IMR-90 (cell line): ENCODE measurements around the gene TMEM131. TPM values are rescaled to one million over a fixed set of nuclear protein-coding genes. Genes with fewer than 3 reads are reported as not detected.

ENCODE experiments used
- ATAC-seq: fragments of 200-7000 bp; cut with Tn5 transposase; 2 replicates; pipeline ENCODE4 v1.9.1; 2020; ENCODE audit warnings: low read depth, mild to moderate bottlenecking, moderate library complexity
- BruUV-seq: library from RNA; stranded (reverse); fragments of 400-500 nt; replicated peaks from 2 replicates; lab custom pipeline; 2021; lab: Mats Ljungman, UMichigan
- CTCF ChIA-PET: fragments of 300-600 bp; formaldehyde crosslinking; extraction: SDS; loops from one replicate; lab custom pipeline; 2021; ENCODE audit warnings: antibody characterized with exemption; lab: Yijun Ruan, JAX
- POLR2A ChIA-PET: fragments of 300-600 bp; sonication (Branson Sonifier 250); formaldehyde crosslinking; loops from one replicate; lab custom pipeline; 2022; ENCODE audit warnings: antibody characterized with exemption; ENCODE audit not compliant: unreplicated experiment; lab: Charles Lee
- DNase-seq: peaks from one replicate; pipeline ENCODE4 v3.0.0; 2013
- H2AFZ ChIP-seq: replicated peaks from 2 replicates; pipeline ENCODE3; 2013; ENCODE audit warnings: low read length, mild to moderate bottlenecking; ENCODE audit not compliant: poor library complexity
- H2AK5ac ChIP-seq: 2 replicates; pipeline ENCODE4 v1.6.1; 2013; ENCODE audit warnings: low read depth, low read length, inconsistent platforms
- H2AK9ac ChIP-seq: replicated peaks from 2 replicates; pipeline ENCODE3; 2013; ENCODE audit warnings: mild to moderate bottlenecking, low read depth, low read length, moderate library complexity; ENCODE audit not compliant: poor library complexity
- H2BK120ac ChIP-seq: 2 replicates; pipeline ENCODE4 v1.6.1; 2013; ENCODE audit warnings: low read depth, low read length, inconsistent platforms
- H2BK15ac ChIP-seq: 3 replicates; pipeline ENCODE4 v1.6.1; 2013; ENCODE audit warnings: low read depth, low read length, inconsistent platforms
- H2BK20ac ChIP-seq: 2 replicates; pipeline ENCODE4 v1.6.1; 2013; ENCODE audit warnings: low read depth, mild to moderate bottlenecking, inconsistent platforms, low read length, moderate library complexity
- H2BK5ac ChIP-seq: 2 replicates; pipeline ENCODE4 v1.6.1; 2013; ENCODE audit warnings: mild to moderate bottlenecking, low read depth, low read length, inconsistent platforms; ENCODE audit not compliant: poor library complexity, severe bottlenecking
- H3K14ac ChIP-seq: replicated peaks from 2 replicates; pipeline ENCODE4 v1.6.1; 2013; ENCODE audit warnings: low read depth, low read length, inconsistent platforms
- H3K18ac ChIP-seq: 2 replicates; pipeline ENCODE4 v1.6.1; 2013; ENCODE audit warnings: low read depth, low read length, control low read depth
- H3K23ac ChIP-seq: 2 replicates; pipeline ENCODE4 v1.6.1; 2013; ENCODE audit warnings: low read depth, low read length, inconsistent platforms
- H3K27ac ChIP-seq: 2 replicates; pipeline ENCODE4 v1.5.1; 2013; ENCODE audit warnings: mild to moderate bottlenecking, control low read depth, low read length; ENCODE audit not compliant: insufficient read depth
- H3K27me3 ChIP-seq: 2 replicates; pipeline ENCODE4 v1.6.1; 2013; ENCODE audit warnings: low read length; ENCODE audit not compliant: control insufficient read depth, insufficient read depth
- H3K36me3 ChIP-seq: 2 replicates; pipeline ENCODE4 v1.6.1; 2013; ENCODE audit warnings: low read length, mixed read lengths; ENCODE audit not compliant: control insufficient read depth, insufficient read depth
- H3K4ac ChIP-seq: 2 replicates; pipeline ENCODE4 v1.6.1; 2013; ENCODE audit warnings: low read depth, low read length, inconsistent platforms
- H3K4me1 ChIP-seq: 2 replicates; pipeline ENCODE4 v1.6.1; 2013; ENCODE audit warnings: low read length, mixed read lengths; ENCODE audit not compliant: control insufficient read depth, insufficient read depth
- H3K4me2 ChIP-seq: 2 replicates; pipeline ENCODE4 v1.6.1; 2013; ENCODE audit warnings: low read depth, mild to moderate bottlenecking, control low read depth, low read length, moderate library complexity
- H3K4me3 ChIP-seq: 2 replicates; pipeline ENCODE4 v1.5.1; 2013; ENCODE audit warnings: low read depth, mild to moderate bottlenecking, control low read depth, low read length, moderate library complexity; ENCODE audit not compliant: insufficient read depth
- H3K56ac ChIP-seq: 2 replicates; pipeline ENCODE4 v1.6.1; 2013; ENCODE audit warnings: low read length, inconsistent platforms; ENCODE audit not compliant: insufficient read depth; ENCODE audit errors: extremely low read depth
- H3K79me1 ChIP-seq, 2 experiments: 2 replicates each; pipeline ENCODE4 v1.6.1; 2013; ENCODE audit warnings: low read length in 2 of 2, inconsistent platforms in 1 of 2, low read depth in 1 of 2
- H3K9ac ChIP-seq: 2 replicates; pipeline ENCODE4 v1.6.1; 2013; ENCODE audit warnings: low read depth, low read length, control low read depth
- H3K9me1 ChIP-seq: 2 replicates; pipeline ENCODE4 v1.6.1; 2013; ENCODE audit warnings: low read length, inconsistent platforms; ENCODE audit not compliant: insufficient read depth
- H3K9me3 ChIP-seq: 2 replicates; pipeline ENCODE4 v1.6.1; 2013; ENCODE audit warnings: low read length; ENCODE audit not compliant: control insufficient read depth, insufficient read depth
- H4K20me1 ChIP-seq: 2 replicates; pipeline ENCODE4 v1.6.1; 2013; ENCODE audit warnings: low read length, inconsistent platforms; ENCODE audit not compliant: insufficient read depth
- H4K5ac ChIP-seq: 2 replicates; pipeline ENCODE4 v1.6.1; 2013; ENCODE audit warnings: mild to moderate bottlenecking, low read depth, low read length, control low read depth
- H4K8ac ChIP-seq, 2 experiments: 2 replicates each; pipeline ENCODE4 v1.6.1; 2013; ENCODE audit warnings: low read depth in 2 of 2, low read length in 2 of 2, control low read depth in 1 of 2, inconsistent platforms in 1 of 2
- H4K91ac ChIP-seq: 2 replicates; pipeline ENCODE4 v1.6.1; 2013; ENCODE audit warnings: low read depth, low read length, inconsistent platforms; ENCODE audit not compliant: insufficient read depth
- BHLHE40 ChIP-seq: fragments of 150-350 bp; IDR thresholded peaks from 2 replicates; pipeline ENCODE4 v1.6.1; 2016; ENCODE audit warnings: mild to moderate bottlenecking, low read depth, low read length
- CEBPB ChIP-seq: IDR thresholded peaks from 2 replicates; pipeline ENCODE4 v1.6.1; 2012; ENCODE audit warnings: low read depth, low read length, improper control_type of control experiment
- CHD1 ChIP-seq: IDR thresholded peaks from 2 replicates; pipeline ENCODE4 v1.6.1; 2012; ENCODE audit warnings: low read depth, low read length, improper control_type of control experiment
- CTCF ChIP-seq: conservative IDR thresholded peaks from 2 replicates; pipeline ENCODE4 v1.5.1; 2012; ENCODE audit warnings: mild to moderate bottlenecking, low read depth, low read length, improper control_type of control experiment
- ELK1 ChIP-seq: fragments of 150-350 bp; IDR thresholded peaks from 2 replicates; pipeline ENCODE4 v1.6.1; 2016; ENCODE audit warnings: low read depth, mild to moderate bottlenecking, low read length, moderate library complexity, borderline replicate concordance
- FOS ChIP-seq: fragments of 150-350 bp; IDR thresholded peaks from 2 replicates; pipeline ENCODE4 v1.6.1; 2016; ENCODE audit warnings: low read depth, low read length
- MAFK ChIP-seq: IDR thresholded peaks from 2 replicates; pipeline ENCODE4 v1.6.1; 2012; ENCODE audit warnings: low read depth, low read length, improper control_type of control experiment
- MAZ ChIP-seq: IDR thresholded peaks from 2 replicates; pipeline ENCODE4 v1.6.1; 2012; ENCODE audit warnings: low read depth, mild to moderate bottlenecking, low read length, improper control_type of control experiment, moderate library complexity, borderline replicate concordance
- MXI1 ChIP-seq: IDR thresholded peaks from 2 replicates; pipeline ENCODE4 v1.6.1; 2012; ENCODE audit warnings: low read depth, mild to moderate bottlenecking, low read length, moderate library complexity, borderline replicate concordance
- NFE2L2 ChIP-seq: fragments of 150-350 bp; IDR thresholded peaks from 2 replicates; pipeline ENCODE4 v1.6.1; 2016; ENCODE audit warnings: low read depth, mild to moderate bottlenecking, low read length
- POLR2A ChIP-seq: IDR thresholded peaks from 2 replicates; pipeline ENCODE4 v1.6.1; 2012; ENCODE audit warnings: mild to moderate bottlenecking, low read depth, low read length
- RAD21 ChIP-seq: IDR thresholded peaks from 2 replicates; pipeline ENCODE4 v1.6.1; 2012; ENCODE audit warnings: low read length, improper control_type of control experiment
- RCOR1 ChIP-seq: IDR thresholded peaks from 2 replicates; pipeline ENCODE4 v1.6.1; 2012; ENCODE audit warnings: mild to moderate bottlenecking, low read length, improper control_type of control experiment; ENCODE audit not compliant: insufficient replicate concordance
- RFX5 ChIP-seq: IDR thresholded peaks from 2 replicates; pipeline ENCODE4 v1.8.0; 2012; ENCODE audit warnings: low read depth, mild to moderate bottlenecking, low read length, moderate library complexity
- SMC3 ChIP-seq: fragments of 150-350 bp; IDR thresholded peaks from 2 replicates; pipeline ENCODE4 v1.6.1; 2016; ENCODE audit warnings: low read depth, mild to moderate bottlenecking, antibody characterized with exemption, low read length, moderate library complexity
- USF2 ChIP-seq: fragments of 150-350 bp; IDR thresholded peaks from 2 replicates; pipeline ENCODE4 v1.6.1; 2017; ENCODE audit warnings: mild to moderate bottlenecking, antibody characterized with exemption, low read length, low read depth
- WGBS, 2 experiments: methylation state at CpG; one replicate each; pipeline versions ENCODE4 v1.1.5 to v1.1.7; 2013; ENCODE audit warnings: missing lambda C conversion rate in 2 of 2; ENCODE audit not compliant: insufficient read length in 1 of 2; ENCODE audit errors: extremely low coverage in 2 of 2; 5-methylcytosine and 5-hydroxymethylcytosine counted together
- dilution Hi-C: fragments of 300-500 bp; cut with HindIII; formaldehyde crosslinking; loops from one replicate; pipeline ENCODE4 v1.14.3; 2018; ENCODE audit warnings: low sequenced_read_pairs; ENCODE audit not compliant: unreplicated experiment
- in situ Hi-C: fragments of 300-500 bp; cut with MboI; formaldehyde crosslinking; loops from 3 replicates; pipeline ENCODE4 v1.14.3; 2019; ENCODE audit warnings: low sequenced_read_pairs, inconsistent platforms, mixed read lengths
- intact Hi-C: fragments of 100-400 bp; cut with micrococcal nuclease; formaldehyde crosslinking; loops from 2 replicates; pipeline ENCODE4 v1.10.0; 2022
- polyA plus RNA-seq, 3 experiments: library from polyadenylated mRNA; depleted of rRNA; stranded (reverse); fragments of >200 nt; gene quantifications; 2 replicates each; pipeline ENCODE4 v1.2.3, GENCODE V29; 2012; ENCODE audit warnings: low replicate concordance in 1 of 3
- total RNA-seq: library from RNA; depleted of rRNA; stranded (reverse); fragments of >200 nt; gene quantifications from 2 replicates; pipeline ENCODE4 v1.2.3, GENCODE V29; 2012

Gene TMEM131
- total and polyA plus RNA-seq, 2 of the 4 experiments (the other 2 are of a cell fraction), result 13.3 to 14.0 TPM

GRCh38 chr2:97722227-97722626, 273.5 kb downstream of the TMEM131 start:
- H4K8ac ChIP-seq, result no peak overlapping the region

More at GRCh38 chr2:97722227-97722626, 273.5 kb downstream of the TMEM131 start:
- Histone ChIP-seq H4K5ac (no peak overlapping the region), H3K4ac (no peak overlapping the region), H3K4me3 (no peak overlapping the region), H2AK9ac (no peak overlapping the region), H3K27me3 (peaks cover 24% of the 10 kb centered on the region), H2BK20ac (no peak overlapping the region), H2BK120ac (no peak overlapping the region), H2BK5ac (no peak overlapping the region), H3K14ac (no peak overlapping the region), H3K18ac (no peak overlapping the region), H3K27ac (no peak overlapping the region), H3K23ac (no peak overlapping the region), H3K4me1 (no peaks in the 10 kb centered on the region), H4K20me1 (no peaks in the 10 kb centered on the region), H3K36me3 (no peaks in the 10 kb centered on the region), H3K56ac (no peak overlapping the region), H3K9me3 (peaks cover 2% of the 10 kb centered on the region; the same call in 1 of the 2 replicates), H3K9ac (no peak overlapping the region), H4K91ac (no peak overlapping the region), H3K4me2 (no peak overlapping the region), H3K79me1 (no peaks in the 10 kb centered on the region), H2BK15ac (no peak overlapping the region), H2AFZ (no peak overlapping the region), H3K9me1 (no peaks in the 10 kb centered on the region), H2AK5ac (no peak overlapping the region)
- no peak for DNase-seq
- in situ Hi-C loops (no loop called here), dilution Hi-C loops (no loop called here), intact Hi-C loops (no loop called here)
- CTCF ChIA-PET, result no interaction called here
- POLR2A ChIA-PET, result no interaction called here
- WGBS, 2 experiments, result 60% methylated on average over 1 of the region's 6 CpGs; no CpG with 5 or more reads in 1 of the 2 experiments
- TF ChIP-seq RCOR1 (no peak), RAD21 (no peak), RFX5 (no peak), CTCF (no peak), SMC3 (no peak), POLR2A (no peak), CHD1 (no peak), ELK1 (no peak), BHLHE40 (no peak), USF2 (no peak), MAZ (no peak), FOS (no peak), NFE2L2 (no peak), MXI1 (no peak), CEBPB (no peak), MAFK (no peak)
- BruUV-seq, result no TSS peak
- ATAC-seq, result peak; percentile 76
